HG02840 (cell line): ENCODE data around the gene PTPRG.

Source experiments
- ATAC-seq: cut with Tn5 transposase; IDR thresholded peaks from one replicate; pipeline ENCODE4 v1.9.1; 2021; ENCODE audit warnings: mild to moderate bottlenecking, moderate library complexity, moderate number of reproducible peaks; ENCODE audit not compliant: unreplicated experiment, low FRiP score

The PTPRG gene

DNA sequence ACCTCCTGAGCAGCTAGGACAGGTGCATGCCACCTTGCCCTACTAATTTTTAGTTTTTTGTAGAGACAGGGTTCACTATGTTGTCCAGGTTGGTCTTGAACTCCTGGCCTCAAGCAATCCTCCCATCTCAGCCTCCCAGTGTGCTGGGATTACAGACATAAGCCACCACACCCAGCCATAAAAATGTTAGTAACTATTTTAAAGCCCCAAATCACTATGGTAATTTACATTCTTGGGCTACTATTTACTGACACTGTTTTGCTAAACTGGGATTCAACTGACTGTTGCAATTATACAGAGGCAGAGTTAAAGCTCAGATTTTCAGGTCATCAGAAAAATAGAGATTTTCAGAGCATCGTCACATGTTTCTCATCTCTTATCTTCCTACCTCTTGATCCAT lies 553.4 kb downstream of the PTPRG start:
- no peak for ATAC-seq

DNA sequence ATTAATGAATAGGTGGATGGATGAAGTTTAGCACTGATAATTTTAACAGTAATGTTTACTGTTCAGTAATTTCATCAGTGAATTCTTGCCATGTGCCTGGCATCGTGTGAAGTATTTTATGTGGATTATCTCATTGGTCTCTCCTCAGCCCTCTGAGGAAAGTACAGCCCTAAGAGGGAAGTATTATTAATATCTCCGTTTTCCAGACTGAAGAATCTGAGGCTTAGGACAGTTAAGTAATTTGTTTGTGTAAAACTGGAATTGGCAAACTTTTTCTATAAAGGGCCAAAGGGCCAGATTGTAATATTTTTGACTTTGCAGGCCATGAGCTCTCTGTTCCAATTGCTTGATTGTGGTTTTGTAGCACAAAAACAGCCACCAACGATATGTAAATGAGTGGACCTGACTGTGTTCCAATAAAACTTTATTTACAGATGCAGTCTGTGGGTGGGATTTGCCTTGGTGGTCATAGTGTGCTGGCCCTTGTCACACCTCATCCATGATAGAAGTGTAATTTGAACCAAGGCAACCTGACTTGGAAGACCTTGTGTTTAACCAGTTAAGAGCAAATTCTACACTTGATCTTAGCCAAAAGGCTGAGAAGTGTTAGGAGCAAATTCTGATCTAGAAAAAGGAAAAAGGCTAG lies 556.7 kb downstream of the PTPRG start:
- no peak for ATAC-seq

DNA sequence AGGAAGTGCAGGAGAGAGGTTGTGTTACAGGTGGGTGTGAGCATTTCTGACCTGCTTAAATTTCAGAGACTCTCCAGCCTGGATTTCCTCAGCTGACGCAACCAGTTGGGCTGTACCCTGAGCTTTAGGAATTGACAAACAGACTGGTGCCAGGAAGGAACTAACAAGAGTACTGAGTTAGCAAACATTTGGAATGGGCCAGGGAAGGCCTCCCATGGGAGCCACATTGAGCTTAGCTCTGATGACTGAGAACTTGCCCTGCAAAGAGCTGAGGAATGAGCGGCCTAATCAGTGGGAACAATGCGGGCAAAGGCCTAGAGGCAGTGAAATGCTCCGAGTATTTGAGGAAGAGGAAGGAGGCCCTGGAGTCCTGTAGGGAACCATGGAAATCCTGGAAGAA lies 557.8 kb downstream of the PTPRG start:
- no peak for ATAC-seq

DNA sequence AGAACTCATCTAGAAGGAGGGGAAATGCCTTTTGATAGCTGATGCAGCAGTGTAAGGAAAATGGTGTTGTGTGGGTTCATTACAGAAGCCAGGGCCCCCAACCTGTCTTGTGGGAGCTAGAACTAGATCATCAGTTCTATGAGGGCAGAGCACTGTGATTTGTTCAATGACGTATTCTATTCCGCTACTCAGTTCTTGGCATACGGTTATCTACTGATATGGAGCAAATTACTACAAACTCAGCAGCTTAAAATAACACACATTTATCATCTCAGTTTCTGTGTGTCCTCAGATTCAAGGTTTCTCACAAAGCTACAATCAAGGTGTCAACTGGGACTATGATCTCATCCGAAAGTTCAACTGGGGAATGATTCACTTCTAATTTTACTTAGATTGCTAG lies 561.4 kb downstream of the PTPRG start:
- ATAC-seq: no peak

DNA sequence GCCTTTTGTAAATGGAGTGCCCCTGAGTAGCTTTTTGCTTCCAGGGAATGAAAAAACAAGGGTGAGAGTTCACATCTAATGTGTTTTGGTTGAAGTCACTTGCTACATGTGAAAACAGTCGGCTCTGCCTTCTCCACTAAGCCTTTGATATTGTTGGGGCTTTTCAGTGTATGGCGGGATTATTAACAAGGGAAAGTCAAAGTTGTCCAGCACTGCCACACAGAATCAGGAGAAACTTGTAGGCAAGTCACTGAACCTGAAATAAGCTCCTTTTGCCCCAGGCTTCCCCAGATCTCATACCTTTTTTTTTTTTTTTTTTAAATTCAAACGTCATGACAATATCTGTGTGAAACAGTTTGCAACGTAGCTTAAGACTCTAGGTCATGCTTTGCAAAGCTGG lies 564.0 kb downstream of the PTPRG start:
- no peak for ATAC-seq

DNA sequence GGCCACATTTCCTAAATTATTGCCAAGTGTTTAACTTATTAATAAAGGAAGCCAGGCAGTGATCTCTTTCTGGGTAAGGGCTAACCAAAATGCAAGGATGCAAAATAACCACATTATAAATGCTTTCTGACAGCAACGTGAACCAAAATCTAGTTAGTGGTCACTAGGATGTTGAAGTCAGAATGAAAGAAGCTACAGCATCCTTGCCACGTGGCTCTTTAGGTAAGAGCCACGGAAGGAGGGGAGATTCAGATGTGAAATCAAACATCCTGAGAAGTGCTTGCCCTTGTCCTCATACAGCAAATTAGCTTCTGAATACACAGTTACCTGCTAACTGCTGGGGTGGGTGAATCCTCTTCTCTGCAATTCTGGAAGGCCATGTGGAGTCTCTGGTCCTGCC lies 565.7 kb downstream of the PTPRG start:
- no peak for ATAC-seq

DNA sequence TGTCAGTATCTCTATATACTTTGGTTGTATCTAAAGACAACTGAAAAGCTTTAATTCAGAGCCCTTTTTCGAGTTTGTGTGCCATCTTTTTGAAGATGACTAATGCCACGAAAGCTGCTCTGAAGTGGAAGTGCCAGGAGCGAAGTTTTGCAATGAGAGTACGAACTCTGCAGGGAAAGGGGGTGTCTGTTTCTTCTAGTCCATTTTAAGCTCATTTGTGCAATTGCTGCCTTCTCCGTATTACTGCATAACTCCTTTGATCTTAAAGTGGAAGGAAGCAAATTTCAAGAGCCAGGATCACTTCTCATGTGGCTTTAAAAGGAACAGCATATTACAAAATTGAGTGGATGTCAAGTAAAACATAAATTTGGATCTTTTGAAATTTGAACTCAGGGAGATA lies 566.7 kb downstream of the PTPRG start:
- ATAC-seq: no peak

DNA sequence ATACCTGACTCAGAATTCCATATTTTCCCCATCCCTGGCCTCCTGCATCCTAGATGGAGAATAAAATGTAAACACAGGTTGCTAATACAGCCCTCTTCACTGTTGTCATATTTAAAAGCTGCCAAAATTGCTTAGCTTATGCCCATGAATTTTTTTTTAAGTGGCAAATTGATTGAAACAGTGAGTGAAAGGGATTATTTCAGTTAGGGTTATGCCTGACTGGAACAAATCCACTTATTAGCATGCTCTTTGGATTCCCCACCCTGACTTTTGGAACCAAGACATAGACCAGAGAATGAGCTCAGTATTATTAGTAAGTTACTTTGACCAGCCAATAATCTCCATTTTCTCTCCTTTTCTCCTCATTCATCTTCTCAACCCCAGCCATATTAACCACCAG lies 567.3 kb downstream of the PTPRG start:
- ATAC-seq: no peak

DNA sequence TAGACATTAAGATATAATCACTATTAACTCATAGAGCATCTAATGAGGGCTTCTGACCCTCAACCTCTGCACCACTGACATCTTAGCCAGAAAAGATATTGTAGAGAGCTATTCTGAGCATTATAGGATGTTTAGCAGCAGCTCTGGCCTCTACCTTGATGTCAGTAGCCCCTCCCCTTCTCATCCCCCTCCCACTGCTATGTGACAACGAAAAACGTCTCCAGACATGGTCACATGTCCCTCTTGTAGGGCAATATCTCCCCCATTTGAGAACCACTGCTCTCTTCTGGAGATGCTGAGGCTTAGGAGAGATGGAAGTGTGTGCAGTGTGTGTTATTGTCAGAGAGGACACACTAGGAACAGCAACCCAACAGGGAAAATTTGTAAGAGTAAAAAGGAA lies 569.7 kb downstream of the PTPRG start:
- no peak for ATAC-seq

DNA sequence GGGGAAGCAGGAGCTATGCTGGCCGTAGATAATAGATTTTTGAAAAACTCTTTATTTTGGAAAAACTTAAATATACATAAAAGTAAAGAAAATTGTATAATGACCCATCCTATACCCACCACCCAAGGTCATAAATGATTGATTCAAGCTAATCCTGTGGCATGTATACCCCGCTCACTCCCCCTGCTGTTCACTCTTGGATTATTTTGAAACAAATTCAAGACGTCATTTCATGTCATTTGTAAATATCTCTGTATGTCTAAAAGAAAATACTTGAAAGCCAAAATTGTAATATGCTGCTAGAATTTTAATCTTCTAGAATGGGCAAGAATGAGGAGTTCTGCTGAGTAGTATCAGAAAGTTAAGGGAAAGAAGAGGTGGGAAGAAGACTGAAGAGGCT lies 570.2 kb downstream of the PTPRG start:
- ATAC-seq: no peak

DNA sequence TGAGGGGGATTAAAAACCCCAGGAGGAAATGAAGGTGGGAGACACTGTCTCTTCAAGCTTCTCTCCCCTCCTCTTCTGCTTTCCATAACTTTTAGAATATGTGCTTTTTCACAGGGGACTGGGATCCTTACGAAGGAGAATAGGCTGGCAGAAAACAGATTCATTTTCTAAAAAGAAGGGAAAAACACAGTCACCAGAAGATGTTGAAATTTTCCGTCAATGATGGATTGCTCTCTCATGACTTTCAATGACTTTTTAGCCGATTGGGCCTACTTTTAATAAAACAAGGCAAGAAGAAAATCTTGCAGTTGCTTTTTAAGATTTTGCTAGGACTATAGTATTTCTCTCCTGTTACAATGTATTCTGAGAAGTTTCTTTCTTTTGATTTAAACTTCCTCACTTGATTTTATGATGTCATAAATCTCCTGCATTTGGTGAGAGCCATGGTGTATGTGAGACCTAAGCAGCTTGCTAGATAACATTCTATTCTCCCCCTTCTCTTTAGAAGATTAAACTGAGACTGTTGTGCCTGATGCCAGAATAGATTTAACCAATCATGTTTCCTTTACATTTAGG lies 570.7 kb downstream of the PTPRG start:
- no peak for ATAC-seq

DNA sequence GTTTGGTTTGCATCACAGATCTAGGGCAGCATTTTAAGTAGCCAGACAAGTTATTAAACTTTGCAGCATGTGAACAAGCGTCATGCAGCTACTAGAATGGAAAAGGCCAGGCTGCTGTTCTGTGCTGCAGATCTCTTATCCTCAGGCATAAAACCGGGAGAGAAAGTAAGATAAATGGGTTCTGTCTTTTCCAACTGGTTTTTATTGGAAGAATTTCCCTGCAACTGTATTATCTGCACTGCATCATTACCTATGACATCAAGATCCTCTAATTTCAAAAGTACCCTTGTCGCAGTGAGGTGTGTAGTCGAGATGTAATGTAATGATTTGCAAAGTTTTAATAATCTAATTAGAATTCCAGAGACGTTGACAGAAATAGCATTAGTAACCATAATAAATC lies 571.6 kb downstream of the PTPRG start:
- ATAC-seq: no peak

DNA sequence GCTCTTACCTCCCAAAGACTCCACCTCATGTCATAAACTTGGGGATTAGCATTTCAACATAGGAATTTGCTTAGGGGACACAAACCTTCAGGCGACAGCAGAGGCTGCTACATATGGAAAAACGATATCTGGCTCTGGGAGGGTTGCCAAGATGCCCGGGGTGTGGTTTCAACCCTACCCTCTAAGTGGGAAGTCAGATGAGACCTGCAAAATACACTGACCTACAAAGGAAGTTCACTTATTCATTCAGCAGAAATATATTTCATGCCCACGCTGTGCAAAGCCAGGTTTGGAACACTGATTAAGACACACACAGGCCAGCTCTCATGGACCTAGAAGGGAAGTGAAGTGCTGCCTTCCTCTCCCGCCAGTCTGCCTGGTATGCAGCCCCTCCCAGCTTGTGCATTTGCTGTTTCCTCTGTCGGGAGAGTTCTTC lies 572.7 kb downstream of the PTPRG start:
- no peak for ATAC-seq

DNA sequence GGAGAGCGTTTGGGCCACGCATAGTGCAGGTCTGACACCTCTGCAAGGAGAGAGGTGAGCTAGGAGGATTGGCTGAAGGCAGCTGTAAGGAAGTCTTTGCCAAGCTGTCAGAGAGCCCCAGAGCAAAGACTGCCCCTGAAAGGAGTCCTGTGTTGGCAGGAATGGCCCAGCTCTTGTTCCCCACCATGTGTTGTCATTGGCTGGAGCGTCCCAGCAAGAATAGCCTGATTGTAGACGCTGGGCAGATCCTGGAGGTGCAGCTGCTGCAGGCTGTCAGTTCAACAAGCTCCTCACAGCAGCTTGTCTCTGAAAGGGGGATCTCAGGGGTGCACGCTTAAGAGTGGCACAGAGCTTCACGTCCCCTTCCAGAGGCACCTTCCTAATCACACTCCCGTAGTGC lies 574.4 kb downstream of the PTPRG start:
- no peak for ATAC-seq

DNA sequence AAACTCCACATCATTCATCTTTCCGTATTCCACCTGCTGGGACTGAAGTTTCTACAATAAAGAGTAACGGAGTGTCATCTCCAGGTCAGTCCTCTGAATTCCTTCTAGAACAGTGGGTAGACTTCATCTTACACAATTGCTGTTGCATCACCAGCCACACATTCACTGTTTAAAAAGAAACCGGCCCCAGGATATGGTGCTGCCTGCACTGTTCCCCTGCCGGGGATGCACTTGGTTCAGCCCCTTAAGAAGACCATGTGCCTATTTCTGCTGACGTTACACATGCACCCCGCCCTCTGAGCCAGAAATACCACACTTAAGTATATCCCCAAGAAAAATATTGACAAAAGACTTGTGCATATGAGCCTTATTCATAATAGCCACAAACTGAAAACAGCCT lies 578.6 kb downstream of the PTPRG start:
- ATAC-seq: no peak

DNA sequence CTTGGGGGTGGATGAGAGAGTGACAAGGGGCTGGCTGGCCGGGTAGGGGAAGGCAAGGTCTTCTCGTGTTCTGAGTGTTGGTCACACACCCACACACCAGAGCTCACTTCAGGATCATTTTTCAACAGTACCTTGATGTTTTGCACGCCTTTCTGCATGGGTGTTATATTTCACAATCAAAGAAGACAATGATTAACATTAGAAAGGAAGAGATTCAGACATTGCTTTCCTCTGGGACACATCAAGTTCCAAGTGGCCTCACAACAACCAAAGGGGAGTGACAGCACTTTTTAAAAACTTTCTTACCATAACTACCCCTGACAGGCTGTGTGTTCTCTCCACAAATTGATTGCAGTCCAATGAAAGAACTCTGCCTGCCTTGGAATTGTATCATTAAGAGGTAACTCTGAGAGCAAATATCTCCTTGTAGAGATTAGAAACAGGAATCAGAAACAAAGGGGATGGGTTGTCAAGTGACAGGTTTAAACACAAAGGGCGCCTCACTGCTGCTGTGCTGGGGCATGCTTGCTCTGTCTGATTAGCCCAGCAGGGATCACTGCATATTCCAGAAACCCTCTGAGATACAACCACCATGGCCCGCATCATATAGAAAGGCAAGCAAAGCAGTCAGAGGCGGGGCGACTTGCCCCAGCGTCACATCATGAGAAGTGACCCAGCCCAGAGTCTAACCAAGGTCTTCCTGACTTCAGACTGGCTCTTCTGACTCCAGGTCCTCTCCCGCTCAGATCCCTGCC lies 581.1 kb downstream of the PTPRG start:
- no peak for ATAC-seq

DNA sequence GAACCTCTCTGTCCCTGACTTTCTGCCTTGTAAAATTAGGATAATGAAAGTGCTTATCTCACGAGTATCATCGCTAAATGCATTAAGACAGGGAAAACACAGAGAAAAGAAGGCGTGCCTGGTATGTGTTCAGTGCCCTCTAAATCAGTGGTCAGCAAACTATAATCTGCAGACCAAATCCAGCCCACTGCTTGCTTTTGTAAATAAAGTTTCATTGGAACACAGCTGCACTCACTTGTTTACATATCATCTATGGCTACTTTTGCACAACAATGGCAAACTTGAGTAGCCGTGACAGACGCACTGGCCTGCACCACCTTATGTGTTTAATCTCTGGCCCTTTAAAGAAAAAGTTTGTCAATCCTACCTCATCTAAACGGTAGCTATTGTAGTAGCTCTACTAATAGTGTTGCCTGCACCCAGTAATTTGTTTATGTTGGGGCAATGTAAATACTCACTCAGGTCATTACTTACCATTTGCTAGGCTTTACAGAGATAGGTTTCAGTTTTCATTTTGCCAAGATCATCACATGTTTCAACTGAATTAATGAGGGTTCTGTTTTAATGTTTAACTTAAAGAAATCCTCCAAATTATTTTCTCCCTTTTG lies 582.6 kb downstream of the PTPRG start:
- ATAC-seq: no peak

DNA sequence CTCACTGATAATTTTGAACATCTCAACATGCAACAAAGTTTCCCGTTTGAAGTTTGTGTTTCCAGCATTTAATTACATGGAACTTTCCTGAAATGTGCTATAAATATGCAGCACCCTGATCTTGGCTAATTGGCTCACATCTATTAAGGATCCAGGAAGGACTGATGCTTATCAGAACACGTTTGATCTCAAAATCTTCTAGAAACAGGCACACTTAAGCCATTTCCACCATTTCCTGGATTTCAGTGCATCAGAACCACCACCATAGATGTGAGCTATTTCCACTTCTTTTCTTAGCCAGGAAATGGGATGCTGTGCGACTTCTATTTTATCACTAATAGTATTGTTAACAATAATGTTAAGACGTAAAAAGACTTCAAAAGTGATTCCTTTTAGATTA lies 583.1 kb downstream of the PTPRG start:
- ATAC-seq: no peak

DNA sequence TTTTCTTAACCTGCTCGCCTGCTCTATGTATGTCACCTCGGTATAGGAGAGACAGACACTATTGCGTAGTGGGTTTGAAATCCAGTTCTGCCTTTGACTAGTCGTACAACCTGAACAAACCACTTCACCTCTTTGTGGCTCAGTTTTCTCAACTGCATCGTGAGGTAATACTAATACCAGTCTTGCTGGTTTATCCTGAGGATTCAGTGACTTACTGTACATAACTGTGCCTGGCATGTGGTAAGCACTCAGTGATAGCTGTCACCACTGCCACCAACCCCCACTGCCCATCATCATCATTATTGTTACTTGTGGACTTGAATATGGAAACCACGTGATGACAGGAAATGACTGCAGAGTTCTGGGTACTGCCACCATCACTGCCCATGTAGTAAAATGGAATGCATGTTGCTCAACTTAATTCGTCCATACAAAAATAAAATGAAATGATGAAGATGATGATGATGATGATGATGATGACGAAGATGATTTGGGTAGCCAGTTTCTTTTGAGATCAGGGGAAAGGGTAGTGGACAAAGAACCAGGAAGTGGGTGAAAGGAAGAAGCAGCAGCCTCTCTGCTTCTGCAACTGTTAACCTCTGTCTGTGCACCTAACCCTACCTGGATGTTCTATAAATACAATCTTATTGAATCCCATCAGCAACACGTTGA lies 583.9 kb downstream of the PTPRG start:
- no peak for ATAC-seq

DNA sequence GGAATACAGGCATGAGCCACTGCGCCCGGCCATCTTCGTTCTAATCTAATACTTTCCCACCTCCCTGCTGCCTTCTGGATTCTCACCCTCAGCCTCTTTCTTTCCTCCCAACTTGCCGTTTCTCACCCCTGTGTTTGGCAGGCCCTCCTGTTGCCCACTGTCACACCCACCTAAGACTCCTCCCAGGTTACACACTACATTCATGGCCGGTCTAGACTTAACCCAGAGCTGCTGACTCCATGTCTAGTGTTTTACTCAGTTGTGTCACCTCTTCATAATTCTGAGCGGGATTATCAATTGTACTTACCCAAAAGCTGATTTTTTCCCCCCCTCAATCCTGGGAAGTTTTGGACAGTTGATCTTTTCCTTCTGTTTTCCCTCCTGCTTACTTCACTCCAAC lies 588.2 kb downstream of the PTPRG start:
- no peak for ATAC-seq

DNA sequence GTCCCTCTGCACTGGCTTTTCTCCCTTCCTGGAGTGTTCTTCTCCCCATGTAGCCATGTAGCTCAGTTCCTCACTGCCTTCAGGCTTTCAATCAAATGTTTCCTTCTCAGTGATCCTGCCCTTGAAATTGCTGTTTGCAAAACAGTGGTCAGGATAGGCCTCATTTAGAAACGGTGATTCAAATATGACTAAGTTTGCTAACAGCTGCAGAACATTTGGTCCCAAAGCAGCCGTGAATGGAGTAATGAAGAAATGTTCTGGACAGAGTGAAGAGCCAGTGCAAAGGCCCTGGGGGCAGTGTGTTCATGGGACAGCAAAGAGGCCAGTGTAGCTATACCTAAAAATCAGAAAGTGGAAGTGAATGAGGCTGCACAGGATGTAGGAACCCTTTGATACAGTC lies 588.6 kb downstream of the PTPRG start:
- ATAC-seq: no peak
